Muscle of arm (tissue), 12 donors: Measurements from ENCODE around the gene PTPRT. TPM values are rescaled to one million over a fixed set of nuclear protein-coding genes. Genes with fewer than 3 reads are reported as not detected.
A peak's percentile ranks its signal among the peaks of the same experiment; 100 is the strongest.

Experiments
- DNase-seq: peaks from one replicate; pipeline ENCODE4 v3.0.0-alpha.2; 2013
- polyA plus RNA-seq, 12 donors: library from polyadenylated mRNA; unstranded; fragments of 120-200 nt; gene quantifications; one replicate each; pipeline ENCODE4 v1.2.1, GENCODE V29; 2013; ENCODE audit not compliant: insufficient read length in 12 of 12

PTPRT gene
- polyA plus RNA-seq, 12 donors: 0.24 to 1.2 (median 0.50) TPM; not detected in 2

DNA sequence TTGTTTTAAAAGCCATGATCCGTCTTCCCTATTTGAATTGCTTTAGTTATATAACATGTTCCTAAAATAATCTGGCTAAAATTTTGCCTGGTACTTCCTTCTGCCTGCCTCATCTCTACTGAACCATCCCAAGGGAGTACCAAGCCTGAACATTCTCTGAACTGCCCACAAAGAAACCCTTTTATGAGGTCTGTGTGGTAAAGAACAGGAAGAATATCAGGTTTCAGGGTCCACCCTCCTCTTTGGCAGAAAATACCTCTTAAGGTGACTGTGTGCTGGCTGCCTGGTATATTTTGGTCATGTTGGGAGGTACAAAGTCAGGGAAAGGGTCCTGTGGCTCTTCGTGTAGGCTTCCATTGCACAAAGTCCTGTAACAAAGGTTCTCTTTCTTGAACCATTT is 997.4 kb downstream of the PTPRT start:
- no peak for DNase-seq

- DNase-seq: no peak
Observed at GRCh38 chr20:42191140-42191860, 998.4 kb downstream of the PTPRT start.

DNA sequence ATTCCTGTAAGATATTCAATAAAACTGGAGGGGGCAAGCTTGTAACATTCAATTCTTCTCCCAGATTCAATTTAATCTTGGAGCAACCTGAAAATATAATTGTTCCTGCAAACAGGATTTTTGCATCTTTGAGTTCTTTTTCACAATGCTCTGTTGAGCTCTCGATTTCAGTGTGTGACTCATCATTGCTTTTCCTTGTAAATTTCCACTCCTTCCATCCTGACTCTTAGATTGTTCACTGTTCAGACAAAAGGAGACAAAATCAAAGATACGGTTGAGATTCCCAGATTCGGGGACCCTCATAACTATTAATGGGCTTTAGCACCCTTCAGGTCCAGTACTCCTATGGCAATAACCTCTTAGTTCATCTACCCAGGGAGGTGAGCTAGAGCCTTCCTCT is 999.6 kb downstream of the PTPRT start:
- DNase-seq: no peak

GRCh38 chr20:42186337-42186736 is 1003.4 kb downstream of the PTPRT start:
- no peak for DNase-seq

GRCh38 chr20:42183147-42183546 is 1006.6 kb downstream of the PTPRT start:
- DNase-seq: no peak

DNA sequence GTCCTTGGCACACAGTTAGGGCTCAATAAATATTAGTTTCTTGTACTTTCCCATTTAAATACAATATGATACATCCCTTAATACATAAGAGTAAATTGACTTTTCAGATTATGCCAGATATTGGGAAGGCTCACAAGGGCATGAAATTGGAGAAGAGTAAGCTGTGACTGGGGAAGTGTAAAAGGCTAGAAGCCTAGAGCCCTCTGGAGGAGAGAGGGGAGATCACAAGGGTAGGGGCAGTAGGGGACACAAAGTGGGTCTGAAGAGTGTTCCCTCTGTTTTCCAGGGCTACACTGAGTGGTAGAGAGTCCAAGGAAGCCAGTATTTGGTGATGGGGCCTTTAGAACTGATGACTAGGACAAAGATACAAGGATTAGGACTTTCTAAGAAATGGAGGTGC is 1008.6 kb downstream of the PTPRT start:
- no peak for DNase-seq

- DNase-seq: peak; percentile 48
Observed at GRCh38 chr20:42179768-42180167, 1009.9 kb downstream of the PTPRT start.

GRCh38 chr20:42173440-42173839 is 1016.3 kb downstream of the PTPRT start:
- no peak for DNase-seq

DNA sequence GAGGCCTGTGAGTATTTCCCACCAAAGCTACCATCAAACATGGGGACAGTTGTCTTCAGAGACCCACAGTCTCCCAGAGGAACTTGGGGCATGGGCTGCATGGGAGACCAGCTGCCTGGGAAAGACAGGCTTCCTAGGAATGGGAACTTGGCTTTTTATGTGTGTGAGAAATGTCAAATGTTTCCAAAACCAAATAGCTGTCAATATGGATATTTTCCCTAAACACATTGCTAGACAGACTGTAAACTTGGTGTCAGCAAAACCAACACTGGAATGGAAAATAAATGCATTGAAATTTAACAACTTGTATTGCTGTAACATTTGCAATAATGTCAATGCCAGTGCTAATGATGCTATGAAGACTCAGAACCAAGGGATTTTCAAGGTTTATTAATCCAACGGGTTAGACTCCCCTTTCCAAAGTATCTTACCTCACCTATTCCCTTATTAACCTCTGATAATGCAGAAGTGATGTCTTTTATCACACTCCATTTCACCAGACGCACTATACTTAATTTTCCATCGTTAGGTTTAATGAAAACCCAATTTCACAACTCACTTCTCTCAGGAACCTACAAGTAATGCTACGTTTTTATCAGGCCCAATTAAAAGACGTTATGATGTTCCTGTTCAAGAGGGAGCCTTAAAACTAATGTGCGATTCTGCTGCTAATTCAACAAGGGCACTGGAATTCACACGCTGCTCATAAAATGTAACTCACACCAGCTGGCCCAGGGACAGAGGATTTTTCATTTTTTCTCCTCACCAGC is 1025.4 kb downstream of the PTPRT start:
- DNase-seq: no peak

DNA sequence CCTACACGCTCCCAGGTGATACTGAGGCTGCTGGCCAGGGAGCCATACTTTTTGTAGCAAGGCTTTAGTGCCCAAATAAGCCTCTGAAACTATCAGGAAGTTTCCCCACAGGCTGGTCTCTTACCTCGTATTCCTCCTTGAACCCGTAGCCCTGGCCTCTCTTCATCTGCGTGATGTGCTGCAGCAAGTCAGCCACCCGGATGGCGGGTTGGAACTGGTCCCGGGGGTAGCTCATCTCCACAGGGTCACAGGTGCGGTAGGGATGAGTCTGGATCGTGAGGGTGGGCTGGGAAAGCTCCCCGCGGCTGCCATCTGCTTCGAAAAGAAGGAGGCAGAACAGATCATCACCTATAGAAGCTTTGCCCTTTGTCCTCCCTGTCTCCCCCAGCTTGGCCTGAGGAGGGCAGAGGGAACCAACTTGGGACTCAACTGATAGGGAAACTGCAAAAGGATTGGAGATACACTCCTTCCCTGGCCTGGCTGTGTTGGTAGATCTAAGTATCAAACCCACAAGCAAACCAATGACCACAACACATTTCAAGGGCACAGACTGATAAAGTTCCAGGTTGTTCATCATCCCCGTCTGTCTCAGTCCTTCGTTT is 1028.4 kb downstream of the PTPRT start:
- DNase-seq: no peak

- DNase-seq: no peak
Observed at GRCh38 chr20:42159808-42160207, 1029.9 kb downstream of the PTPRT start.

- DNase-seq: no peak
Observed at GRCh38 chr20:42158272-42158671, 1031.4 kb downstream of the PTPRT start.

DNA sequence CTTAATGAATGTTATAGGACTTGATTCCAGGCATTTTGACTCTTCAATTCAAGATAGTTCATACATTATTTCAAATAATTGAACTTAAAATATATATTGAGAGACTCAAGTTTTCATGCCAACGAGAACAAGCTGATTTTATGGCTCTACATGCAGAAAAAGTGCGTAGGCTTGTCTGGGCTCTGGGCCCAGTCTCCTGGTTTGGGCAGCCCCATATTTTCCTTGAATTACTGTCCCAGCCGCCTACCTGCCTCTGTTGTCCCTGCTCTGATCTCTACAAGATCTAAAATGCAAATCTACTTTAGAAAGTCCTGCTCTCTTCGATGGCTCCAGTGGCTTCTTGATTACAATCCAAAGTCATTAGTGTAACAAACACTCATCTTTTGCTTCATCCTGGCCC is 1034.1 kb downstream of the PTPRT start:
- DNase-seq: no peak

GRCh38 chr20:42152575-42152974 is 1037.1 kb downstream of the PTPRT start:
- no peak for DNase-seq

GRCh38 chr20:42150230-42150629 is 1039.5 kb downstream of the PTPRT start:
- no peak for DNase-seq

- no peak for DNase-seq
Observed at GRCh38 chr20:42138729-42139128, 1051.0 kb downstream of the PTPRT start.

- DNase-seq: no peak
Observed at GRCh38 chr20:42134265-42135098, 1055.2 kb downstream of the PTPRT start.

- no peak for DNase-seq
Observed at GRCh38 chr20:42130810-42131596, 1058.7 kb downstream of the PTPRT start.

DNA sequence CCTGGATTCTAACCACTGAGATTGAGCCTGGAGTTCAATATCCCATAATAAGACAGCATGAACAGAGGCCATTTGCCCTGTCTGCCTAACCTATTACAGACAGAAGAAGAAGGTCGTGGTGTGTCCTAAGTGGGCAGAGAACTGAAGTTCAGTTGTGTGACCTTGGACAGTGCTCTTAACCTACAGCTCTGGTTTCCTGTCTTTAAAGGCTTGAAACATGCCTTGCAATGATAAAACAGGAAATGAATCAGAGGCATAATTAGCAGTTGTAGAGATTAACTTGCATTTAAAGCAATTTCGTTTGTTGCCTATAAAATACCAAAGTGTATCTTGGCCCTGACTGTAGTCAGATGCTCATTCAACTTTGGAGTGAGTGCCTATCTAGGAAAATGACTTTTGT is 1064.3 kb downstream of the PTPRT start:
- DNase-seq: no peak

DNA sequence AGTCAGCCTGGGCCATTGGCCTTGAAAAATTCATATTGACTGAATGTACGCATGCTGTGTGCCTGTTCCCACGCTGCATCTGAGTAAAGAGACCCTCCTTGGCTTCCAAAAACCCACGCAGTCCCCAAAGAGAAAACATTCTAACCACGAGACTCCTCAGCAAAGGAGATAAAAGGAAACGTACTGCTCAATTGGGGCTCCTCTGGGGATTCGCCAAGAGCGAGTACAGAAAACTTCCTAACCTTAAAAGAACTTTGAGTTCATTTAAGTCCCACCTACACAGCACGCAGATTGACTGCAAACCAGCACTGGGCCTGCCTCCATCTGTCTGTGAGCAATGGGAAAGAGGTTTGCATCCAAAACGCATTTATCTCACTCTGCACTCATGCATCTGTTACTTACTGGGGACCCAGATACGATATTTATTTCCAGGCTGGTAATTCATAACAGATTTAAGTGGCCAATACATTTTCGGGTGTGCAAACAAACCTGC is 1065.7 kb downstream of the PTPRT start:
- peak; percentile 52 for DNase-seq
